ENCODE measurements around the gene VWF.

DNA sequence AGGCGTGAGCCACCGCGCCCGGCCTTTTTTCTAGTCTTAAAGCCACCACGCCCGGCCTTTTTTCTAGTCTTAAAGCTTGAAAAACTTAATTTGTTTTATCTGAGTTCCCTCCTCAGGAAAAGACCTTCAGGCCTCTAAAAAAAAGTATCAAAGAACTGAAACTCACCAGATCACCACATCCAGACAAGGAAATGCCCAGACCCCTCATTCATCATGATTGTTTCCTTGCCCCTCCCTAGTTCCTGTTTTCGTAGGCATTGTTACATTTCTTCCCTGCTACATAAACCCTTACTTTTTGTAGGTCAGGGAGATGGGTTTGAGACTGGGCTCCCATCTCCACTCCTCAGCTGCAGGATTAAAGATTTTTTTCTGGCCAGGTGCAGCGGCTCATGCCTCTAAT, 21.1 kb upstream of the VWF start:
- TF ChIP-seq FOXP2 (optimal IDR thresholded peaks at IDR 0.05; ENCODE audit: control extremely low read depth, extremely low read length, insufficient read depth) (no peak), EZH2 (IDR thresholded peaks at IDR 0.05) (no peak)
